Mesothelial cell of epicardium (in vitro differentiated cells): ENCODE data around the gene GON4L. TPM values are rescaled to one million over a fixed set of nuclear protein-coding genes. Genes with fewer than 3 reads are reported as not detected.
"Not testable (repeated sequence)": the region's sequence is repeated elsewhere in the genome, so short reads cannot be mapped to it uniquely, and the experiment has no call there.

Source experiments
- DNase-seq, 2 experiments: peaks; one replicate each; pipeline ENCODE4 v3.0.0; 2021; ENCODE audit warnings: low spot score in 2 of 2; ENCODE audit not compliant: unreplicated experiment in 2 of 2
- H3K27ac Mint-ChIP-seq: 2 replicates; pipeline ENCODE4 v1.8.0; 2021; ENCODE audit warnings: mixed read lengths
- H3K27me3 Mint-ChIP-seq: 2 replicates; pipeline ENCODE4 v1.8.0; 2021; ENCODE audit warnings: low read depth, mixed read lengths
- H3K36me3 Mint-ChIP-seq: 2 replicates; pipeline ENCODE4 v1.8.0; 2021; ENCODE audit warnings: mixed read lengths
- H3K4me1 Mint-ChIP-seq: 2 replicates; pipeline ENCODE4 v1.8.0; 2021; ENCODE audit warnings: mixed read lengths
- H3K4me3 Mint-ChIP-seq: 2 replicates; pipeline ENCODE4 v1.8.0; 2021; ENCODE audit warnings: mild to moderate bottlenecking, moderate library complexity, mixed read lengths
- H3K9me3 Mint-ChIP-seq: 2 replicates; pipeline ENCODE4 v1.8.0; 2021; ENCODE audit warnings: mixed read lengths
- CTCF ChIP-seq: fragments of 200-600 bp; sonication (generic); IDR thresholded peaks from one replicate; pipeline ENCODE4 v1.5.0; 2021; ENCODE audit warnings: antibody characterized with exemption; ENCODE audit not compliant: unreplicated experiment
- total RNA-seq: library from RNA; stranded (reverse); gene quantifications from 3 replicates; pipeline ENCODE4 v1.2.1, GENCODE V29; 2021

The GON4L gene
- total RNA-seq, 1 donor from 2014 or later = 70.1 TPM

- no peak for TF ChIP-seq CTCF
- Mint-ChIP-seq H3K27me3 (no peaks in the 10 kb centered on the region), H3K4me3 (no peak overlapping the region), H3K27ac (no peak overlapping the region), H3K9me3 (no peaks in the 10 kb centered on the region), H3K4me1 (peaks cover 4% of the 10 kb centered on the region), H3K36me3 (peaks cover 43% of the 10 kb centered on the region)
- DNase-seq = no peak
Observed at GRCh38 chr1:155847823-155848529, 9.0 kb downstream of the GON4L start.

- H3K27ac Mint-ChIP-seq = no peak overlapping the region
- H3K4me1 Mint-ChIP-seq = no peaks in the 10 kb centered on the region
- H3K36me3 Mint-ChIP-seq = peaks cover 31% of the 10 kb centered on the region
- H3K27me3 Mint-ChIP-seq = no peaks in the 10 kb centered on the region
- H3K4me3 Mint-ChIP-seq = no peak overlapping the region
- DNase-seq = no peak
- no peaks in the 10 kb centered on the region for H3K9me3 Mint-ChIP-seq
- no peak for TF ChIP-seq CTCF
Observed at GRCh38 chr1:155844860-155845421, 12.1 kb downstream of the GON4L start.

GRCh38 chr1:155840386-155840785, 16.6 kb downstream of the GON4L start:
- H3K9me3 Mint-ChIP-seq = no peaks in the 10 kb centered on the region
- no peaks in the 10 kb centered on the region for H3K4me1 Mint-ChIP-seq
- no peak overlapping the region for H3K27ac Mint-ChIP-seq
- TF ChIP-seq CTCF = no peak
- H3K27me3 Mint-ChIP-seq = no peaks in the 10 kb centered on the region
- DNase-seq = no peak
- H3K36me3 Mint-ChIP-seq = peaks cover 26% of the 10 kb centered on the region
- no peak overlapping the region for H3K4me3 Mint-ChIP-seq

GRCh38 chr1:155835548-155835947, 21.5 kb downstream of the GON4L start:
- Mint-ChIP-seq H3K27ac (no peak overlapping the region), H3K4me3 (no peak overlapping the region), H3K4me1 (no peaks in the 10 kb centered on the region), H3K36me3 (peaks cover 19% of the 10 kb centered on the region), H3K9me3 (no peaks in the 10 kb centered on the region), H3K27me3 (no peaks in the 10 kb centered on the region)
- no peak for TF ChIP-seq CTCF
- DNase-seq = no peak

- H3K27ac Mint-ChIP-seq, H3K9me3 Mint-ChIP-seq, DNase-seq, H3K4me3 Mint-ChIP-seq, H3K4me1 Mint-ChIP-seq, H3K27me3 Mint-ChIP-seq: not testable (repeated sequence)
- H3K36me3 Mint-ChIP-seq = peaks cover 19% of the 10 kb centered on the region
Observed at GRCh38 chr1:155834927-155835399, 22.1 kb downstream of the GON4L start.

GRCh38 chr1:155834296-155834926, 22.6 kb downstream of the GON4L start:
- no peaks in the 10 kb centered on the region for H3K9me3 Mint-ChIP-seq
- no peak overlapping the region for H3K4me3 Mint-ChIP-seq
- H3K27me3 Mint-ChIP-seq = no peaks in the 10 kb centered on the region
- H3K4me1 Mint-ChIP-seq = peaks cover 2% of the 10 kb centered on the region
- DNase-seq = no peak
- H3K36me3 Mint-ChIP-seq = peaks cover 21% of the 10 kb centered on the region
- peak overlapping the region; percentile 33 for H3K27ac Mint-ChIP-seq
- TF ChIP-seq CTCF = no peak
